HFF-Myc (cell line): ENCODE results near the gene MADCAM1.

ENCODE experiments used
- DNase-seq: peaks from one replicate; pipeline ENCODE4 v3.0.0-alpha.2; 2011; ENCODE audit warnings: low read depth; ENCODE audit errors: extremely low read depth
- H3K4me3 ChIP-seq: replicated peaks from 2 replicates; pipeline ENCODE4 v1.5.1; 2011; ENCODE audit warnings: low read depth, mild to moderate bottlenecking, control low read depth, low read length
- CTCF ChIP-seq: IDR thresholded peaks from 2 replicates; pipeline ENCODE4 v1.5.1; 2012; ENCODE audit warnings: mild to moderate bottlenecking, low read depth, low read length, control low read depth; ENCODE audit errors: missing control alignments

MADCAM1 gene

GRCh38 chr19:512547-513365 lies 16.5 kb downstream of the MADCAM1 start:
- TF ChIP-seq CTCF, result no peak
- no peak for DNase-seq
- no peak overlapping the region for H3K4me3 ChIP-seq

GRCh38 chr19:513368-514165 lies 17.3 kb downstream of the MADCAM1 start:
- TF ChIP-seq CTCF, result no peak
- no peak for DNase-seq
- H3K4me3 ChIP-seq, result no peak overlapping the region

- no peak for DNase-seq
- no peak for TF ChIP-seq CTCF
- no peak overlapping the region for H3K4me3 ChIP-seq
Observed at GRCh38 chr19:514166-514663, 17.9 kb downstream of the MADCAM1 start.

GRCh38 chr19:517721-518597 lies 21.7 kb downstream of the MADCAM1 start:
- H3K4me3 ChIP-seq, result no peak overlapping the region
- no peak for TF ChIP-seq CTCF
- DNase-seq, result no peak

- H3K4me3 ChIP-seq, result no peak overlapping the region
- DNase-seq, result no peak
- TF ChIP-seq CTCF, result no peak
Observed at GRCh38 chr19:518598-519231, 22.4 kb downstream of the MADCAM1 start.

GRCh38 chr19:519449-519865 lies 23.2 kb downstream of the MADCAM1 start:
- no peak for DNase-seq
- H3K4me3 ChIP-seq, result no peak overlapping the region
- TF ChIP-seq CTCF, result no peak
